ENCODE measurements around the gene SLC25A45.

The SLC25A45 gene

GRCh38 chr11:65410936-65411680, 28.7 kb upstream of the SLC25A45 start:
- Histone ChIP-seq H3K4me1 (ENCODE audit: low read depth, poor library complexity, severe bottlenecking) (peaks cover 8% of the 10 kb centered on the region), H3K79me2 (ENCODE audit: insufficient read depth, low read depth) (no peaks in the 10 kb centered on the region), H2AFZ (ENCODE audit: low read depth) (no peak overlapping the region), H3K27me3 (ENCODE audit: insufficient read depth, low read depth) (no peaks in the 10 kb centered on the region), H3K9ac (no peak overlapping the region), H3K4me2 (no peak overlapping the region), H3K4me3 (IDR thresholded peaks at IDR 0.05; ENCODE audit: insufficient read depth, low read depth, low read length) (no peak overlapping the region), H3K27ac (no peak overlapping the region), H4K20me1 (ENCODE audit: insufficient read depth) (no peaks in the 10 kb centered on the region), H3K36me3 (ENCODE audit: insufficient read depth) (no peaks in the 10 kb centered on the region; the same call in 1 of the 2 replicates)
- no peak for TF ChIP-seq CTCF (conservative IDR thresholded peaks at IDR 0.05; ENCODE audit: low read depth, low read length)

- H3K4me2 ChIP-seq = no peak overlapping the region
- no peak overlapping the region for H2AFZ ChIP-seq (ENCODE audit: low read depth)
- no peaks in the 10 kb centered on the region for H4K20me1 ChIP-seq (ENCODE audit: insufficient read depth)
- H3K79me2 ChIP-seq (ENCODE audit: insufficient read depth, low read depth) = no peaks in the 10 kb centered on the region
- H3K4me1 ChIP-seq (ENCODE audit: low read depth, poor library complexity, severe bottlenecking) = no peaks in the 10 kb centered on the region
- no peak for TF ChIP-seq CTCF (conservative IDR thresholded peaks at IDR 0.05; ENCODE audit: low read depth, low read length)
- H3K36me3 ChIP-seq (ENCODE audit: insufficient read depth) = no peaks in the 10 kb centered on the region; the same call in 1 of the 2 replicates
- H3K4me3 ChIP-seq (IDR thresholded peaks at IDR 0.05; ENCODE audit: insufficient read depth, low read depth, low read length) = no peak overlapping the region
- H3K27ac ChIP-seq = no peak overlapping the region
- no peaks in the 10 kb centered on the region for H3K27me3 ChIP-seq (ENCODE audit: insufficient read depth, low read depth)
- H3K9ac ChIP-seq = no peak overlapping the region
Observed at GRCh38 chr11:65404638-65405339, 22.3 kb upstream of the SLC25A45 start.

DNA sequence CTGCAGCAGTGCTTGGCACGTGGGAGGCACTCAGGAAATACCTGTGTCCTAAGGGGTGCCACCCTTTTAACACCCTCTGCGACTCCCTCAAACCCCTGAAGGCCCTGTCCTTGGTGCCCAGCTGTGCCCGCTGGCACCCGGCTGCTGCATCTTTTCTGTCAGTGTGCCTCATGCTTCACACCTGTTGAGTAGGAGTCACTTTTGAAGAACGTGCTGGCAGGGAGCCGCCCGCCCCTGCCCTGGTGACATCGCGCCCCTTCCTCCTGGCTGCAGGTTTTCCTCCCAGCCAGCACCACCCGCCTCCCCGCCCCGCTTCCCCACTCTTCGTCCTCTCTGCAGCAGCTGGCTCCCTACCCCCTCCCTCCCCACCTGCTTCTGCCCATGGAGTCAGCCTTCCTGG, 21.8 kb upstream of the SLC25A45 start:
- H3K4me2 ChIP-seq = no peak overlapping the region
- H3K79me2 ChIP-seq (ENCODE audit: insufficient read depth, low read depth) = no peaks in the 10 kb centered on the region
- H3K27me3 ChIP-seq (ENCODE audit: insufficient read depth, low read depth) = no peaks in the 10 kb centered on the region
- TF ChIP-seq CTCF (conservative IDR thresholded peaks at IDR 0.05; ENCODE audit: low read depth, low read length) = no peak
- no peak overlapping the region for H2AFZ ChIP-seq (ENCODE audit: low read depth)
- H3K27ac ChIP-seq = no peak overlapping the region
- no peak overlapping the region for H3K9ac ChIP-seq
- H3K4me1 ChIP-seq (ENCODE audit: low read depth, poor library complexity, severe bottlenecking) = no peaks in the 10 kb centered on the region
- no peaks in the 10 kb centered on the region for H4K20me1 ChIP-seq (ENCODE audit: insufficient read depth)
- no peak overlapping the region for H3K4me3 ChIP-seq (IDR thresholded peaks at IDR 0.05; ENCODE audit: insufficient read depth, low read depth, low read length)
- H3K36me3 ChIP-seq (ENCODE audit: insufficient read depth) = no peaks in the 10 kb centered on the region; the same call in 1 of the 2 replicates

- Histone ChIP-seq H3K9ac (no peak overlapping the region), H3K79me2 (ENCODE audit: insufficient read depth, low read depth) (no peaks in the 10 kb centered on the region), H3K27me3 (ENCODE audit: insufficient read depth, low read depth) (no peaks in the 10 kb centered on the region), H2AFZ (ENCODE audit: low read depth) (no peak overlapping the region), H3K27ac (no peak overlapping the region), H3K4me3 (IDR thresholded peaks at IDR 0.05; ENCODE audit: insufficient read depth, low read depth, low read length) (no peak overlapping the region), H4K20me1 (ENCODE audit: insufficient read depth) (no peaks in the 10 kb centered on the region), H3K36me3 (ENCODE audit: insufficient read depth) (no peaks in the 10 kb centered on the region; the same call in 1 of the 2 replicates), H3K4me2 (no peak overlapping the region), H3K4me1 (ENCODE audit: low read depth, poor library complexity, severe bottlenecking) (no peaks in the 10 kb centered on the region)
- no peak for TF ChIP-seq CTCF (conservative IDR thresholded peaks at IDR 0.05; ENCODE audit: low read depth, low read length)
Observed at GRCh38 chr11:65403607-65404121, 21.2 kb upstream of the SLC25A45 start.
